ENCODE results near the gene COPZ1.
"Not testable (repeated sequence)": the region's sequence is repeated elsewhere in the genome, so short reads cannot be mapped to it uniquely, and the experiment has no call there.

COPZ1 gene

DNA sequence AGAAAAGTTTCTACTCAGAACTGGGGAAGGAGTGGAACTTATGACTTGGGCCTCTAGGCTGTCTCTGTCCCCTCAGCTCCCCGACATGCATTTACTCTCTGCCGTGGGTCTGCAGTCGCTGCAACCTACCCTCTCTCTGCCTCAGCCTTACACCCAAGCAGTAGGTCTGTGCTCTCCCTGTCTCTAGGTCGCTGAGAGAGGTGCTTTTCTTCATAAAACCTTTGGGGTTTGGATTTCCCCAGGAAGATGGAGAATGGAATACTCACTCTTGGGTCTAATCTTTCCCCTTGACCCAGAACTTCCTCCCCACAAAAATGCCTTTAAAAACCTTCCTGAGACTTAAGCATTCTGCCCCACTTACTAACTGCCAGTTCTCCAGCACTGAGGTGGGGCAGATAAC lies 26.4 kb downstream of the COPZ1 start:
- Histone ChIP-seq H2BK5ac (ENCODE audit: low read depth, low read length, poor library complexity) (no peak overlapping the region), H3K4me2 (ENCODE audit: low read length) (no peak overlapping the region), H3K14ac (ENCODE audit: low read length) (no peak overlapping the region), H3K36me3 (ENCODE audit: control insufficient read depth in 1 of 2, insufficient read depth in 2 of 2, low read length in 2 of 2) (peaks cover 12 to 37% of the 10 kb centered on the region in 2 experiments), H3K27me3 (ENCODE audit: insufficient read depth, low read length) (no peaks in the 10 kb centered on the region), H4K8ac (ENCODE audit: low read depth, low read length) (no peak overlapping the region), H2AK5ac (ENCODE audit: low read length) (no peak overlapping the region), H3K18ac (ENCODE audit: low read length) (no peak overlapping the region), H3K27ac (ENCODE audit: low read depth, low read length) (no peak overlapping the region), H3K23ac (ENCODE audit: low read length) (no peak overlapping the region), H2BK120ac (ENCODE audit: insufficient read depth, low read length, poor library complexity) (no peak overlapping the region), H3K9me3 (ENCODE audit: insufficient read depth, low read depth, low read length) (no peaks in the 10 kb centered on the region), H3K9ac (ENCODE audit: low read length) (no peak overlapping the region), H3K4me1 (ENCODE audit: control insufficient read depth in 1 of 2, insufficient read depth in 2 of 2, low read length in 2 of 2) (peaks cover 23 to 32% of the 10 kb centered on the region in 2 experiments), H2AFZ (ENCODE audit: insufficient read depth, low read length, poor library complexity) (no peak overlapping the region), H3K79me1 (ENCODE audit: low read length) (peaks cover 7% of the 10 kb centered on the region), H2BK12ac (ENCODE audit: low read length) (no peak overlapping the region), H4K91ac (ENCODE audit: low read depth, low read length) (no peak overlapping the region), H3K4me3 (ENCODE audit: low read depth, low read length) (no peak overlapping the region), H4K12ac (ENCODE audit: low read depth, low read length) (no peak overlapping the region), H3K79me2 (ENCODE audit: control insufficient read depth, insufficient read depth, low read length, poor library complexity) (no peaks in the 10 kb centered on the region), H3K4ac (ENCODE audit: low read depth, low read length) (no peak overlapping the region)
- no peak for DNase-seq
- WGBS (ENCODE audit: extremely low coverage, insufficient coverage, insufficient read length), result no CpG with 5 or more reads among the region's 4 CpGs

DNA sequence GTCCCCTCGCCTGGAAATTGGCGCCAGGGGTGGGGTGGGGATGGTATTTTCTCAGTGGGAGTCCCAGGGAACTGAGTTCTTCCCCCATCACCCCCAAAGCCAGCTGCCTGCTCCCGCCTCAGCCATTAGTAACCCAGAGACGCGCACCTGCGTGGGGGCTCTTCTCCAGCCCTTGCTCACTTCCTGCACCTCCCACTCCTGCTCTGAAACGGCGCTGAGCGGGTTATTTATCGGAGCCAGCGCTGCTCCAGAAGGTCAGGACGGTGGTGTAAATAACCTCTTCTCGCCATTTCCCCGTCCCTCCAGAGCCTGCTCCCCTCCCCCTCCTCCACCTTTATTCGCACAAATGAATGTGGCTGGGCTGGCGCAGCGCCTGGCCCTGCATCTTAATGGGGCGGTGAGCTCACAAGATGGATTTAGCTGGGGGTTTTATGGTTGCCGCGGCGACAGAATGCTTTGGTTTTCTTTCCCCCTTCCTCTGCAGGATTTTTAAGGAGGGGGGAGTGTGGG lies 27.1 kb downstream of the COPZ1 start:
- no peak overlapping the region for H3K27ac ChIP-seq (ENCODE audit: low read depth, low read length)
- no peak overlapping the region for H3K18ac ChIP-seq (ENCODE audit: low read length)
- no peak for DNase-seq
- no peaks in the 10 kb centered on the region for H3K27me3 ChIP-seq (ENCODE audit: insufficient read depth, low read length)
- no peak overlapping the region for H2AK5ac ChIP-seq (ENCODE audit: low read length)
- no peaks in the 10 kb centered on the region for H3K79me2 ChIP-seq (ENCODE audit: control insufficient read depth, insufficient read depth, low read length, poor library complexity)
- no peak overlapping the region for H3K4me3 ChIP-seq (ENCODE audit: low read depth, low read length)
- H3K23ac ChIP-seq (ENCODE audit: low read length), result no peak overlapping the region
- peaks cover 30 to 39% of the 10 kb centered on the region in 2 experiments for H3K4me1 ChIP-seq (ENCODE audit: control insufficient read depth in 1 of 2, insufficient read depth in 2 of 2, low read length in 2 of 2)
- peaks cover 8% of the 10 kb centered on the region for H3K79me1 ChIP-seq (ENCODE audit: low read length)
- H4K8ac ChIP-seq (ENCODE audit: low read depth, low read length), result no peak overlapping the region
- H3K4me2 ChIP-seq (ENCODE audit: low read length), result peak overlapping the region; percentile 42
- peaks cover 7 to 30% of the 10 kb centered on the region in 2 experiments for H3K36me3 ChIP-seq (ENCODE audit: control insufficient read depth in 1 of 2, insufficient read depth in 2 of 2, low read length in 2 of 2)
- no peak overlapping the region for H3K4ac ChIP-seq (ENCODE audit: low read depth, low read length)
- H3K9ac ChIP-seq (ENCODE audit: low read length), result no peak overlapping the region
- no peak overlapping the region for H2AFZ ChIP-seq (ENCODE audit: insufficient read depth, low read length, poor library complexity)
- no peak overlapping the region for H2BK5ac ChIP-seq (ENCODE audit: low read depth, low read length, poor library complexity)
- H4K12ac ChIP-seq (ENCODE audit: low read depth, low read length), result no peak overlapping the region
- H3K14ac ChIP-seq (ENCODE audit: low read length), result no peak overlapping the region
- WGBS (ENCODE audit: extremely low coverage, insufficient coverage, insufficient read length), result no CpG with 5 or more reads among the region's 21 CpGs
- H2BK120ac ChIP-seq (ENCODE audit: insufficient read depth, low read length, poor library complexity), result no peak overlapping the region
- H3K9me3 ChIP-seq (ENCODE audit: insufficient read depth, low read depth, low read length), result no peaks in the 10 kb centered on the region
- H4K91ac ChIP-seq (ENCODE audit: low read depth, low read length), result no peak overlapping the region
- no peak overlapping the region for H2BK12ac ChIP-seq (ENCODE audit: low read length)

DNA sequence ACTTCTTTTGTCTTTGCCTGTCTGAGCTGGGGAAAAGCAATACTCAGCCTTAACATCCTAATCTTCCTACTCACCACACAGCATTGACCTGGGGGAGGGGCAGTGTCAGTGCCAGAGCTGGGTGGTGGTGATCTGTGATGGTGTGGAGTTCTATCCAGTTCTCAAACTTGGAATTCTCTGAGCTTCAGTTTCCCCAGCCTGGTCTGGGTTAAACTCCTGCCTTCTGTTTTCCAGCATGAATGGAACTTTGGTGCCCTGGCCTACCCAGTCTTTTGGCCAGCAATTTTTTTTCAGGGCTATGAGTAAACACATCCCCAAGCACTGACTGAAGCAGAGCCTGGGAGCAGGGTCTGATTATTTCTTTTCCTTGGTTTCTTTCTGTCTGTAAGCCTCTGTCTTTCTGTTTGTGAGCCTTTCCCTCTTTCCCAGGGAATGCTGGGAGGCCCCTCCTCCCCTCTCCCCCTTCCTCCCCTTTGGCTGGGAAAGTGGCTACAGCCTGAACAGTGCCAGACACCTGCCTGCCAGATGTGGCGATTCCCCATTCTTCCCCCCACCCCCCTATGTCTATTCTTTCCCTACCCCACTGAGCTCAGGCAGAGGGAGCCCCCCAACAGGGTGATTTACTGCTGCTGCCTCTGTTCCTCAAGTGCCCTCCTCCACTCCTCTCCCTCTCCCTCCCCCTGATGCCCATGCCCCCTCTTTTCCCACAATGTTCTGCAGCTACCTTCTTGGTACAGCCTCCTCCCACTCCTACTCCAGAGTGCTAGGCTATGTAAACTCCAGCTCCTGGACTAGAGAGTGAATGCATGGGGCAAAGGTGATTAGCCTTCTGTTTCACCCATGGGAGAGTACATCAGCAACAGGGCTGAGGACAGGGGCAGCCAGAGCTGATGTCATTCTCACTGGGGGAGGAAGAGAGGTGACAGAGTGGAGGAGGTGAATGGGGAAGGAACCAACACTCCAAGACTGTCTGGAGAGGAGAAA lies 28.3 kb downstream of the COPZ1 start:
- Histone ChIP-seq H3K79me1 (ENCODE audit: low read length) (peaks cover 11% of the 10 kb centered on the region), H3K79me2 (ENCODE audit: control insufficient read depth, insufficient read depth, low read length, poor library complexity) (no peaks in the 10 kb centered on the region), H3K36me3 (ENCODE audit: control insufficient read depth in 1 of 2, insufficient read depth in 2 of 2, low read length in 2 of 2) (peaks cover 2 to 23% of the 10 kb centered on the region in 2 experiments), H3K9me3 (ENCODE audit: insufficient read depth, low read depth, low read length) (no peaks in the 10 kb centered on the region), H2AFZ (ENCODE audit: insufficient read depth, low read length, poor library complexity) (no peak overlapping the region), H3K23ac (ENCODE audit: low read length) (no peak overlapping the region), H2BK120ac (ENCODE audit: insufficient read depth, low read length, poor library complexity) (no peak overlapping the region), H2AK5ac (ENCODE audit: low read length) (no peak overlapping the region), H4K12ac (ENCODE audit: low read depth, low read length) (no peak overlapping the region), H3K18ac (ENCODE audit: low read length) (no peak overlapping the region), H4K91ac (ENCODE audit: low read depth, low read length) (no peak overlapping the region), H3K4me1 (ENCODE audit: control insufficient read depth in 1 of 2, insufficient read depth in 2 of 2, low read length in 2 of 2) (peaks cover 40 to 50% of the 10 kb centered on the region in 2 experiments), H3K4ac (ENCODE audit: low read depth, low read length) (no peak overlapping the region), H2BK12ac (ENCODE audit: low read length) (peak overlapping the region; percentile 15), H2BK5ac (ENCODE audit: low read depth, low read length, poor library complexity) (no peak overlapping the region), H3K4me2 (ENCODE audit: low read length) (no peak overlapping the region), H3K14ac (ENCODE audit: low read length) (no peak overlapping the region), H3K27me3 (ENCODE audit: insufficient read depth, low read length) (no peaks in the 10 kb centered on the region), H4K8ac (ENCODE audit: low read depth, low read length) (no peak overlapping the region), H3K27ac (ENCODE audit: low read depth, low read length) (no peak overlapping the region), H3K4me3 (ENCODE audit: low read depth, low read length) (no peak overlapping the region), H3K9ac (ENCODE audit: low read length) (no peak overlapping the region)
- WGBS (ENCODE audit: extremely low coverage, insufficient coverage, insufficient read length), result no CpG with 5 or more reads among the region's 1 CpG
- DNase-seq, result no peak

DNA sequence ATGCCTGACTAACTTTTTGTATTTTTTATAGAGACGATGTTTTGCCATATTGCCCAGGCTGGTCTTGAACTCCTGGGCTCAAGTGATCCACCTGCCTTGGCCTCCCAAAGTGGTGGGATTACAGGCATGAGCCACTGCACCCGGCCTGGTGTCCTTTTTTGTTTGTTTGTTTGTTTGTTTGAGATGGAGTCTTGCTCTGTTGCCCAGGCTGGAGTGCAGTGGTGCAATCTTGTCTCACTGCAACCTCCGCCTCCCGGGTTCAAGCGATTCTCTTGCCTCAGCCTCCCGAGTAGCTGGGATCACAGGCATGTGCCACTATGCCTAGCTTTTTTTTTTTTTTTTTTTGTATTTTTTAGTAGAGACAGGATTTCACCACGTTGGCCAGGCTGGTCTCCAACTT lies 29.3 kb downstream of the COPZ1 start:
- H2AK5ac ChIP-seq (ENCODE audit: low read length), result not testable (repeated sequence)
- no CpG with 5 or more reads among the region's 7 CpGs for WGBS (ENCODE audit: extremely low coverage, insufficient coverage, insufficient read length)

More for the DNA sequence above, 29.3 kb downstream of the COPZ1 start:
- Histone ChIP-seq H3K4me1 (ENCODE audit: control insufficient read depth in 1 of 2, insufficient read depth in 2 of 2, low read length in 2 of 2) (peaks cover 42 to 54% of the 10 kb centered on the region in 2 experiments), H3K36me3 (ENCODE audit: control insufficient read depth in 1 of 2, insufficient read depth in 2 of 2, low read length in 2 of 2) (peaks cover 0 to 18% of the 10 kb centered on the region in 2 experiments), H3K79me1 (ENCODE audit: low read length) (peaks cover 18% of the 10 kb centered on the region)
- H2AFZ ChIP-seq (ENCODE audit: insufficient read depth, low read length, poor library complexity); H3K9ac ChIP-seq (ENCODE audit: low read length); H4K8ac ChIP-seq (ENCODE audit: low read depth, low read length); H3K14ac ChIP-seq (ENCODE audit: low read length); H3K27ac ChIP-seq (ENCODE audit: low read depth, low read length); H3K4me2 ChIP-seq (ENCODE audit: low read length); H3K18ac ChIP-seq (ENCODE audit: low read length); DNase-seq; H4K91ac ChIP-seq (ENCODE audit: low read depth, low read length); H2BK120ac ChIP-seq (ENCODE audit: insufficient read depth, low read length, poor library complexity); H2BK12ac ChIP-seq (ENCODE audit: low read length); H3K4me3 ChIP-seq (ENCODE audit: low read depth, low read length); H4K12ac ChIP-seq (ENCODE audit: low read depth, low read length); H3K79me2 ChIP-seq (ENCODE audit: control insufficient read depth, insufficient read depth, low read length, poor library complexity); H3K23ac ChIP-seq (ENCODE audit: low read length); H3K27me3 ChIP-seq (ENCODE audit: insufficient read depth, low read length); H3K9me3 ChIP-seq (ENCODE audit: insufficient read depth, low read depth, low read length); H3K4ac ChIP-seq (ENCODE audit: low read depth, low read length); H2BK5ac ChIP-seq (ENCODE audit: low read depth, low read length, poor library complexity): not testable (repeated sequence)

Measured in trophoblast cell (in vitro differentiated cells and primary cell).